ENCODE results near the gene MIPEP.
"Not testable (repeated sequence)": the region's sequence is repeated elsewhere in the genome, so short reads cannot be mapped to it uniquely, and the experiment has no call there.

MIPEP gene

DNA sequence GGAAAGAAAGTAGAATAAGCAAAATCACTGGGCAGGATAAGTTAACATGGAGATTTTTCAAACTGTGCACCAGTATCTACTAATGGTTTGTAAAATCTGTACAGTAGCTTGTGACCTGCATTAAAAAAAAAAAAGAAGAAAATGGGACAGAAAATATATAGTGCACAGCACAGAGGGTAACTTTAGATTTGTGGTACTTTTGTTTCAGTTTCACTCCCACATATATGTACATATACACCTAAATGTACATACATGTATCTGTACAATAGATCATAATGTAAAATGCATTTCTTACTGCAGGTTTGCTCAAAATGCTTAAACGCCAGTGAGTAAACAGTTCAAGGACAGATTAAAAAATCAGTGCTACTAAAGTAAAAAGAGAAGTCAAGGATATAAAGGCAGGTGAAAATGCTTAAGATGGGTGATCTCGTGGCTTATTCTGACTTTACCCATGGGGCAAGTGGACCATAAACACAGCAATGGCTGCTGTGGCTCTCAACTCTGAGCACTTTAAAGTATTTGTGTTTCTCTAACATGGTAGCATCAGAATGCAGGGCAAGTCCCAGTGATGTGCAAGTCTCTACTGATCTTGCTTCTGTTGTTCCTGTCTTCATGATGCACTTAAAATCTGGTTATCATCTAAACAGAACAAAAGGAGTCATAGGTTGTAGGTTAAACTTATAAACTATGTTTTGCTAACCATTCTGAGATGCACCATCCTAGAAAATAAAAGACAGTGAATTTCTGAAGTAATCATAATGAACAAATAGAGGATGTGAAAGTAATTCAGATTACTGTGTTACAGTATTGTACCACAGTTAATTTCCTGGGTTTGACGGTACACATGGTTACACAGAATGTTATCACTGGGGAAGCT is 112.3 kb downstream of the MIPEP start:
- DNase-seq (ENCODE audit: low spot score), result no peak

DNA sequence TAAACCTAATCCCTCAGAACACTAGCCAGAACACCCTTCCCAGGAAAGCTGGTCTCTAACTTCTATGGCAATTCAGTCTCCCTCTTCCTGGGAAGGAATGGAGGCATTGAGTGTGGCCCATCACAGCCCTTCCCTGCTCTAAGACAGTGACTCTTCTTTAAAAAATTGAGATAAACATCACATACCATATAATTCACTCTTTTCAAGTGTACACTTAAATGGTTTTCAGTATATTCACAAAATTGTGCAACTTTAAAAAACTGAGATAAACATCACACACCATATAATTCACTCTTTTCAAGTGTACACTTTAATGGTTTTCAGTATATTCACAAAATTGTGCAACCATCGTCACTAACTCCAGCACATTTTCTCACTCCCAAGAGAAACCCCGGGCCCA is 116.5 kb downstream of the MIPEP start:
- DNase-seq (ENCODE audit: low spot score), result no peak

DNA sequence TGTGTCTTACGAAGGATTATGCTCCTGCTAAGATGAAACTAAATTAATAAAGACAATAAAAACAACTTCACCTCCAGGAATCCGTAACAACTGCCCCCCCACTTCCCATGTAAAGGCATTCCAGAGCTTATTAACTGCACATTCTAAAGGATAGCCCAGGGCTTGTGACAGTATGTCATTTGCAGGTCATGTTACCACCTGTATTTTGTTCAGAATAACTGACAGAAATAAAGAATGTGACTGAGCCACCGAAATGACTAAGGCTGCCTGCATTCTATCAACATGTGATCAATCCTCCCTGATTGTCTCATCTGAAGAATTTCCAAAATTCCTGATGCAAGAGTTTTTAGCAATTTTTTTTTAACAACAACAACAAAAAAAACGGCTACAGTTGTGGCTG is 117.2 kb downstream of the MIPEP start:
- no peak for DNase-seq (ENCODE audit: low spot score)

DNA sequence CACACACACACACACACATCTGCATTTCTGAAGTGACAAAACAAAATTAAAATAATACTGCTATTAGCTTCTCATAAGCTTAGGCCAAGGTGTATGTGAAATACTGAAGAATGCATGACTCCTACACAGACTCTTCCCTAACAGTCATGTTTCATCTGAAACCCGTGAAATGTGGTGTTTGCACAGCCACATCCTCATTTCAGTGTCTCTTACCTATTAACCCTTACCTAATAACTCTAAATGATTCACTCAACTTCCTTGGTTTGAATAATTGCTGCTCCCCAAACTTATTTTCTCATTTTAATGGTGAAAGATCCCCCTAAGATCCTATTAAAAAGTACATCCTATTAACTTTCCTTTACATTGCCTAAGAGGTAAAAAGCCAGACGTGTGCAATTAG is 117.6 kb downstream of the MIPEP start:
- no peak for DNase-seq (ENCODE audit: low spot score)

DNA sequence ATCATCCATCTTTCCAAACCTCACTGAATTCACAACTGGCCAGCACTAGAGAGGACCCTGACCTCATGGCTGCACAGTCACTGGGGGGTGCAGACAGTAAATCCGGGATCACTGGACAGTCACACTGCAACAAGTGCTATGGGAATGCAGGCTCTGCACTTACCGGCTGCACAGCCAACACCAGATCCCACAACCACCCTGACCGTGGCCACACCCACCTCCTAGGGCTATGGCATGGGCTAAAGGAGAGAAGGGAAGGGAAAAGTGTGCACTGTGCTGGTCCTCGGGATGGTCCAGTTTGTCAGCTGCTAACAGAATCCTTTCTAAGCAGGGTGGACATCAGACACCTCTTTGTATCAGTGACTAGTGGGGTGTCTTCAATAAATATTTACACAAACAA is 118.2 kb downstream of the MIPEP start:
- no peak for DNase-seq (ENCODE audit: low spot score)

DNA sequence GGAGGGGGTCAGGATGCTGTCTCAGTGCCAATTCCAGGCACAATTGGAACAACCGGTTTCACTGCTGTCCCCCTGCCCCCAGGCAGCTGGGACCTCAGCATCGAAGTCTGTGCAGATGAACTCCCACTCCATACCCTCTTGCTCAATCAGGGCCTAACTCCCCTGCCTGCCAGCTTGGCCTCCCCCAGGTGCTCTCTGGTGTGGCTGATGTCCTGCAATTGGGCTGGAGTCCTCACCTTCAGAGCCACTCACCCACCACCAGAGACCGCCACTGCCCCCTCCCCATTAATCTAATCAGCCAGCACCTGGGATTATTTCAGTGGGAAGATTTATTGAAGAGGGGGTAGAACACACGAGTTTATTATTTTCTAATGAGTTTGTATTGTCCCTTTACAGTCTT is 118.8 kb downstream of the MIPEP start:
- DNase-seq (ENCODE audit: low spot score), result no peak

DNA sequence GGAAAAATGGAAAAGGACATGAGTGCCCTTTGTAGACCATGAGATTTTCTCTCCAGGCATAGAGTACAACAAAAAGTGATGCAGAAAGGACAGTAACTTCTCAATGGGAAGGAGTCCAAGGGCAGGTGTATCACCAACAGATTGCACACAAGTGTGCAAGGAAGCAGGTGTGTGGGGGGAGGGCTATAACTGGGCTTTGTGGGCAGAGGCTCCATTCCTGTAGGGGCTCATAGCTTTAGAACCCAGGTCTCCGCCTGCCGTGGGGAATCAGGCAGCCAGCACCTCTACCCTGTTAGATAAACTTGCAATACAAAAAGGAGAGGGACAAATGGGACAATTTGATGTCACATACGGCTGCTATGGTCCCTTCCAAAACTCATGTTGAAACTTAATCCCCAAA is 119.8 kb downstream of the MIPEP start:
- no peak for DNase-seq (ENCODE audit: low spot score)

DNA sequence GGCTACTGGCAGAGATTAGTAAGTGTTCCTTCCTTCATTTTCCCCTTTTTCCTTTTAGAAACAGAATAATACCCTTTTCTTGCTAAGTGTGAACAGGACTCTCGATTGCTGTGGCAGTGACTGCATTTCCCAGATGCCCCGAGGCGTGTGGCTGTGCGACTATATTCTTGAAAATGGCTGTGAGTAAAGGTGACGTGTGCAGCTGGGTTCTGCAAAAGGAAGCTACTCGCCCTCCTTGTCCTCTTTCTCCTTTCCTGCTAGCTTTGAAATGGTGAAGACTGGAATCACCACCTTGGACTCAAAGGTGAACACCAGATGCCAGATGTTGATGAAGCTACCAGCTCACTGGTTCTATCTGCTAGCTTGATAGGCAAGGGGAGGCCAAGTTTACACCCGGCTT is 121.4 kb downstream of the MIPEP start:
- no peak for DNase-seq (ENCODE audit: low spot score)

DNA sequence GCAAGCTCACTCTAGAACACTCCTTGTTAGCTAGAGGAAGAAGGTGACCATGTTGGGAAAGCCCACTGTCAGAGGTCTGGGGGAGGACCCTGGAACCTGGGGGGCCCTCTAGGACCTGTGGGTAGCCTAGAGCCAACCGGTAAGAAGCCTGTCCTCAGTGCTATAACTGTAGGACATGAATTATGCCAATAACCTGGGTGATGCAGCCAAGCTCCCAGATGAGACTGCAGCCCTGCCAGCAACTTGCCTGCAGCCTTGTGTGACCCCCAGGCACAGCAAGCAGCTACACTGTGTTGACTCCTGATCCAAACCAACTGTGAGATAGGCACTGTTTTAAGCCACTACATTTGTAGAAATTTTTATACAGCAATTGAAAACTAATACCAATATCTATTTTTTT is 122.3 kb downstream of the MIPEP start:
- DNase-seq (ENCODE audit: low spot score), result no peak

DNA sequence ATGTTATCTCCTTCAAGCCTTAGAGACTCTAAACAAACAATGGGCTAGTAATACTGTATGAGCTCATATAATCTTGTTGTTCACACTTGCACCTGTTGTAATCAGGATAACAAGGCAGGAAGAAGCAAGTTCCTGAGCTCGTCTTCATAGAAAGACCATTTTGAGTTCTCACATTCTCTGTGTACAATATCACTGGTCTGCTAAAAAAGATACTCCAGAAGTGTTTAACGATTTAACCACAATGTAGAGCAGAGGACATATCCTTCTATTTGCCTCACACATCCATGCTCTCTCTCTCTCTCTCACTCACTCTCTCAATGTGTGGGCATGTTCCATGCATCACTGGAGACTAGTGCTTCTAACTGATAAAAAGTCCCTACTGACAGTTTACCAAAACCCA is 122.9 kb downstream of the MIPEP start:
- no peak for DNase-seq (ENCODE audit: low spot score)

DNA sequence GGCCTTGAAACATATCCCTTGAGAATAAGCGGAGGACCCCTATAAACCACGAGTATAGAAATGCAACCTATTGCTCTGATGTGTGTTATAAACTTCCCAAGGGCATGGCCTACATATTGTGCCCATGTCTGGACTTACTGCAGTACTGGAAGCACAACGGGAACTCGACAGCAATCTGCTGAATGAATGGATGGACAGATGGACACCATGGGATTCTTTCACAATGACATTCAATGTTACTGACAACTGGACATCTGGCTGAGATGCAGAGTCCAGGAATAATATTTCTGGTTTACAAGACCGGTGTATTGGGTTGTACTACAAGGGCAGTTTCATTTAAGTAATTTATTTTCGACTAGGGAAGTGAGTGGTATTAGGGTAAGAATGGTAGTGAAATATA is 123.7 kb downstream of the MIPEP start:
- no peak for DNase-seq (ENCODE audit: low spot score)

DNA sequence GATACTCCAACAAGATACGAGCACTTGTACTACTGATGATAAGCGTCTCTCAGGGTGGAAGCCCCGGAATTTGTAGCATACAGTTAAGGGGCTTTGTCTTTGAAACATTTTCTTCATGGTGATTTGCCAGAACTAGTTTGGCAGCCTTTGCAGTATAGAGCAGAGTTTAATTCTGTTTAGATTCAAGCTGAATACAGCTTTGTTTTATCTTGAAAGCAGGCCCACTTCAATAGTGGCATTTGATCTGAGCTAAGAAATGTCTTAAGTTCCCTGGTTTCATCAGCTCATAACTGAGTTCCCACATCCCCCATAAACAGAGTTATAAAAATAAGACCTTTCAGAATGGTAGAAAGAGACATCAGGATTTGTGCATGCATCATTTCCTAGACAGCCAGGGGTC is 125.9 kb downstream of the MIPEP start:
- DNase-seq (ENCODE audit: low spot score), result no peak

DNA sequence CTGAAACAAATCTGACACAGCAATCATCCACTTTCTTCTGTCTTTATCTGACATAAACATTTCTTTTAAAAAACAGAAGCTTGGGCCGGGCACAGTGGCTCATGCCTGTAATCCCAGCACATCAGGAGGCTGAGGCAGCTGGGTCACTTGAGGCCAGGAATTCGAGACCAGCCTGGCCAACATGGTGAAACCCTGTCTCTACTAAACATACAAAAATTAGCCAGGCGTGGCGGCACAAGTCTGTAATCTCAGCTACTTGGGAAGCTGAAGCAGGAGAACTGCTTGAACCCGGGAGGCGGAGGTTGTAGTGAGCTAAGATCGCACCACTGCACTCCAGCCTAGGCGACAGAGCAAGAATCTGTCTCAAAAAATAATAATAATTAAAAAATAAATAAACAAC is 127.4 kb downstream of the MIPEP start:
- DNase-seq (ENCODE audit: low spot score), result not testable (repeated sequence)

DNA sequence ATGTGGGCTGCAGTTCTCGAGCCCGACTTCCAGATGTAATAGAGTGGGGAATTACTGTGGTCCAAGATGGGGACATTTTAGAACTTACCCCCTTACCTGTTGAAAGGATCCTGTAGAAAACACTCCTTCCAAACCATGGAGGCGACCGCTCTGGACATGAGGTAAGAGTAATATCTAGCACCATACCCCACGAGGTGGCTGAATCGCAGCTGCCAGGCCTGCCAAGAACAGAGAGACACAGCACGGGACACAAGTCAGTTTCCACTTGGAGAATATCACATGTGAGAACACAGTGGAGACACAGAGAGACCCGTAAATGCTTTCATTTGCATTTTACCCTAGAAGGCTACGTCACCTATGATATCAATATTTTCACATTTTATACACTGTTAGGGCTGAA is 129.2 kb downstream of the MIPEP start:
- no peak for DNase-seq (ENCODE audit: low spot score)

DNA sequence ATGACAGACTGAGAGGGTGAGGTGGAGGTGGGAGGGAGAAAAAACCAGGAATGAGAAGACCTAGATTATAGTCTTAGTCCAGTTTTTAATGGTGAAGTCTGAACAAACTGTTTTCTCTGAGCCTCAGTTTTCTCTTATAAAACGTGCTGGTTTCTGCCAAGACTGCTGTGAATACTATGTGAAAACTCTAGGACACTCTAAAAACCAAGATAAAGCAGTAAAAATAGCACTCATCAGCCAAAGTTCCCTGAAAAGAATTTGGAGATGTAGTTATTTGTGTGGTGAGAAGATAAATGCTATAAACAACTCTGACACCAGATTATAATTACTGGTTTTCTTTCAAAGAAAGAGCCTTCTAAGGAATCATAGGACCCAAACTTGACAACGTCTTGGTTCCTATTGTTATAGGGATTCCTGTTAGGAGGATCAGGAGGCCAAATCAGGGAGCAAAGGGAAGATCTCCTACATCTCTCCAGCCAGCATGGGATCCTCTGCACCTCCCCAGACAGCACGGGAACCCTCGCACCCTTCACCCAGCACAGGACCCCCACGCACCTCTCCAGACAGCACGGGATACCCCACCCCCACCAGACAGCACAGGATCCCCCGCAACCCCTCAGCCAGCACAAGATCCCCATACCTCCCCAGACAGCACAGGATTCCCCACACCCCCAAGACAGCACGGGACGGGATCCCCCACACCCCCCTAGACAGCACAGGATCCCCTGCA is 130.2 kb downstream of the MIPEP start:
- DNase-seq (ENCODE audit: low spot score), result no peak

DNA sequence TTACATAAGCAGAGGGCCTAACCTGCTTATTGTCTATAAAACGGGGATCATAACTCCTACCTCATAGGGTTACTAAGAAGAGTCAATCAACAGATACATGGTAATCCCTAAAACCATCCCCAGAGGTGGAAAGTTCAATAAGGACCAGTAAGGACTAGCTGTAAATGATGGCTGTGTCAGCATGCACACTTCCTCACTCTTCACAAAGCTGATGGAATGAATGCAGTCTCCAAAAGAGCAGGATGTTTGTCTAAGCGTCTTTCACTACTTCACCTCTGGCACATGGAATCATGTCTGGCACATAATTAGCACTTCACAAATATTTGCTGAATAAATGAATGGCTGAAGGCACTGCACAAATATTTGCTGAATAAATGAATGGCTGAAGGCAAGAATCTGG is 134.2 kb downstream of the MIPEP start:
- no peak for DNase-seq (ENCODE audit: low spot score)

DNA sequence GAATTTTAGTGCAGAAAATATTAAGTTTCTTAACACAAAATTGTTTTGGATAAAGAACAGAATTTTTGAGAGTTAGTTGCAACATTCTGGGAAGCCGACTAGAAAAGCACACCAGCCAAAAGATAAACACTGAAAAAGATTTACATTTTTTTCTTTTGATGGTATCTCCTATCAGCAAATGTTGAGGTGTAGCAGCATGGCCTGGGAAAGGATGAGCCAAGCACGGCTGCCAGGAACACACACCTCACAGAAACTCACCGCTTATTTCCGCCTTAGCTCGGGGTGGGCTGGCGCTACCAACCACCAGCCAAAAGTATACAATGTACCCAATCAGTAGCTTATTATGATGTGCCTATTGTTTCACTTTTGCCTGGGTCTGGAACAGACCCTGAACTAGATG is 134.7 kb downstream of the MIPEP start:
- no peak for DNase-seq (ENCODE audit: low spot score)

DNA sequence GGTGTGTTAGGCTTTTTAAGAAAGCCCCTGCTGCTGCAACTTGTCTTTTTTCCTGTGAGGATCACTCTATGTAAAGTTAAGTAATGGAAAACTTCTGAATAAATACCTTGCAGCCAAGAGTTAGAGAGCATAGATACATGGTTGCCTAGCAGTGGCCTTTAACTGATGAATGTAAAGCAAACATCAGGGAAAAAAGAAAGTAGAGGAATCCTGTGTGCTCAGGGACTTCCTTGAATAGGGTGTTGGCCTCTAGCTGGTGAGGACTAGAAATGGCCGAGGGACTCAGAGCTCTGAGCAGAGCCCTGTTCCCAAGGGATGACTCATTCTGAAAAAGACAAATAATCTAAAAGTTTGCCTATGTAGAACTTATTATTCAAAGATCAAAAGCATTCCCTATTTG is 135.7 kb downstream of the MIPEP start:
- DNase-seq (ENCODE audit: low spot score), result no peak

DNA sequence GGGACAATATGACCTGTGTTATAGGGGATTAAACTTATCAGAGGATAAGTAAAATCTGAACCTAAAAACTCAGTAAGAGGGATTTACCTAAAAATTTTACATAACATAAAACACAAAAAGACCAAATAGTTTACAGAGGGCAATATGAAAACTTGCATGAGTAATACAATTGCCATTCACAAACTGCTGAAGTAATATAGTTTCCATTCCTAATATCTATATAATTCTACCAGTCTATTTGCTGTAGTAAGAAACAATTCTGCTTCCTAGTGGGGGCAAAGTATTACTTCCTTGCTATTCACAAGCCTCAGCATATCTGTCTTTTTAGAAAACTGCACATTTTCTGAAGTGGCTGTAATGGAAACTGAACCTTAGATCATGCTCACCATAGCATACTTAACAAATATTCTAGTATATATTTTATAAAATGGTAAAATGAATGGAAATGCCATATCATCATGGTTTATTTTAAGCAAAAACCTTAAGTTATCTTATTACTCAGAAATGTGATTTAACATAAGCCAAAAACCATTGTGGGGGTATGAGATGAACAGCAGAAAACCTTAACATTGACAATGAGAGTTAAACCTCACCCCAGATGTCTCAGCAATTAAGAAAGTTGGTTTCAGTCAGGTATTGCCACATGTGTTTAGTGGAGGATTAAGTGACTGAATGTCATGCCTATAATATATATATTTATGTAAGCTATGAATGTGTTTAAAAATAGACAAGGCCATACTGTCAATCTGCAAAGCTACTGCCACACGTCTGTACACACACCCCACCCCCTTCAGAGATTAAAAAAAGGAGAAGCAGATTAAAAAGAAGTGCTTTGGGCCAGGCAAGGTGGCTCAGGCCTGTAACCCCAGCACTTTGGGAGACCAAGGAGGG is 136.8 kb downstream of the MIPEP start:
- no peak for DNase-seq (ENCODE audit: low spot score)

DNA sequence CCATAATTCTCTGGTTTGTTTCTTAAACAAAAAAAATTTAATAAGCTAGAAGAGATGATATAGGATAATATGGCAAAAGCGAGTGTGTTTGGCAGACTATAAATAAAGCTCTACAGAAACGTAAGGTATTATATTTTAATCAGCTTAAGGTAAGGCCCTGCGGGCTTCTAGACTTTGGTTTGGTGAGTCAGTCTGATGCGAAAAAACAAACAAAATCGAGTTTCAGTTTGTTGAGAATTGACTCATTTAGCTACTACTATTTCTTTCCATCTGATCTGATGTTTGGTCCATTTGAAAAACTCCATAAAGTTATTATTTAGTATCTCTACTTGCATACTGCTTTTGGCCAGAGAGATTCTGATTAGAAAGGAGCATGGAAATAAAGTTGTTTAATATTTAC is 138.0 kb downstream of the MIPEP start:
- no peak for DNase-seq (ENCODE audit: low spot score)

DNA sequence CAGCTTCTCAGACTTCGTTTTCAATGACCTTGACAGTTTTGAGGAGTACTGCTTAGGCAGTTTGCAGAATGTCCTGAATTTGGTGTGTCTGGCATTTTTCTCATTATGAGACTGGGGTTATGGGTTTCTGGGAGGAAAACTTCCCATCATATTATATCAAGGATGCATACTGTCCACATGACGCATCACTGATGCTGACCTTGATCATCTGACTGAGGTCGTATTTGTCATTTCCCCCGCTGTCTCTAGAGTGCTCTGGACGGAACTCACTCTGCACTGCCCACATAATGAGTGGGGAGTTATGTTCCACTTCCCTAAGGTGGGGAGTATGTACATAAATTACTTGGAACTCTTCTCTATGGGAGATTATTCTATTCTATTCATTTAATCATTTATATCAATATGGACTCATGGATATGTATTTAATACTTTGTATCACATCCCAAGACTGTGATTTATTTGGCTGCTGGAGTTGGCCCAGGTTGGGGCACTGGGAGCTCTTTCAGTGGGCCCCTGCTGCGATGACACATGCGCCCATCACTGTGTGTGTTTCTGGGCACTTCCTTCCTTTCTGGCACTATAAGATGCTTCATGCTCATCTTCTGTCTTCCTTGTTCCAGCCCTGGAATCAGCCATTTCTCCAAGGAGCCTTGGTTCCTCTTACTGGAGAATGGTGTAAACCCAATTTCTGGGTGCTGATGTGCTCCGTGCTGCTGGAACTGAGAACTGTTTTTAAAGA is 138.6 kb downstream of the MIPEP start:
- DNase-seq (ENCODE audit: low spot score), result no peak

DNA sequence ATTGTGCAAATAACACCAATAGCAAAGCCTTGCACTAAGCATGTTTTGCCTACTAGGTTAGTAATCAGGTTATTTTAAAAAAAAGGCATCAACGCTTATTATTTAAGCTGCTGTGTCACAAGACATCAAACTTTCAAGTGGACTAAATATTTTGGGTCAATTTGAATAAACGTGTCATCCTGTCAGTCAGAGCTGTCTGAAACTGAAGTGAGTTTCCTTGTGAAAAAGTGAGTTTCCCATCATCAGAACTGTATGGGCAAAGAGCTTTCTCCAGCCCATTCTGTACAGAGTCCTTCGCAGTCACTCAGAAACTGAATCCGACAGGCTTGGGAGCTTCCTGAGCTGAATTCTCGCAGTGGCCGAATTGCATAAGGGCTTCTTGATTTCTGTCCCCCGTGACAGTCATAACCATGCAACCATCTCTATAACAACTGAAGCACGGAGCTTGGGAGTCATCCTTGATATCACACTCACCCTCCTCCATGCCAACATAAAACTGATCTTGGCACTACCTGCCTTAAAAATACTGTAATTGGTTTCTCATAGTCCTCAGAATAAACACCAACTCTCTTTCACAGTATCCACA is 139.8 kb downstream of the MIPEP start:
- no peak for DNase-seq (ENCODE audit: low spot score)
